ENCODE measurements around the gene PTH1R.

GRCh38 chr3:46932455-46933225, 55.1 kb downstream of the PTH1R start:
- TF ChIP-seq ZBTB33 (IDR thresholded peaks at IDR 0.05; ENCODE audit: extremely low read depth, insufficient replicate concordance, low read length) (no peak), CTCF (IDR thresholded peaks at IDR 0.05 in 2 of 3, conservative IDR thresholded peaks at IDR 0.05 in 1 of 3; ENCODE audit: borderline replicate concordance in 1 of 3, insufficient read depth in 1 of 3, low read depth in 2 of 3, low read length in 2 of 3) (peak in 1 of 3 experiments; percentile 26; a peak in 1 of 6 replicates), CEBPB (IDR thresholded peaks at IDR 0.05; ENCODE audit: low read depth) (no peak), EZH2 (IDR thresholded peaks at IDR 0.05) (no peak), YY1 (IDR thresholded peaks at IDR 0.05; ENCODE audit: extremely low read depth, insufficient replicate concordance, low read depth, low read length) (no peak), ATF3 (IDR thresholded peaks at IDR 0.05) (no peak), MAX (IDR thresholded peaks at IDR 0.05) (no peak), RAD21 (IDR thresholded peaks at IDR 0.05; ENCODE audit: low read depth) (no peak), ZFX (IDR thresholded peaks at IDR 0.05) (no peak), POLR2AphosphoS5 (IDR thresholded peaks at IDR 0.05; ENCODE audit: low read depth, low read length) (no peak), POLR2A (IDR thresholded peaks at IDR 0.05; ENCODE audit: borderline replicate concordance, extremely low read depth, insufficient read depth, insufficient read length) (no peak), REST (IDR thresholded peaks at IDR 0.05; ENCODE audit: low read depth) (no peak), TCF7L2 (IDR thresholded peaks at IDR 0.05; ENCODE audit: borderline replicate concordance, extremely low read depth, insufficient read depth, insufficient read length) (no peak), JUND (IDR thresholded peaks at IDR 0.05) (no peak)

Data from HCT116 (cell line).